COLO668 (cell line): ENCODE data around the gene ZP1.

Source experiments
- DNase-seq: peaks from one replicate; lab custom pipeline; 2025; ENCODE audit not compliant: unreplicated experiment; lab: John Stamatoyannopoulos, UW

ZP1 gene

DNA sequence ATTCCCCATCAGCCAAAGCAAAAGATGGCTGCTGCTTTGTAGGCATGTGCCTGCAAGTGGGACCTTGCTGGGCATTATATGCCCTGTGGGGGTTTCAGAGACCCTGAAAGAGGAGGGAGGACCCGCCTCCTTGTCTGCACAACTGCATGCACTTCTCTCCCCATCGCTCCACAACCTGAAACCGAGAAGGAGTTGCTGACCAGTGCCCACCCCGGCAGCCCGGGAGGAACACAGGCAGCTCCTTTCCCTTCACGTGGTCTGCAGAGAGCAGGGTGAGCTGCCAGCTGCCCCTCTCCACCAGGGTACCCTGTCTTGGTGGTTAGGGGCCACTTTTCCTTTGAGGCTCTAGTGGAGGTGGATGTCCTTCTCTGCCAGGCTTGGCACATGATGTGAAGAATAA is 55.6 kb downstream of the ZP1 start:
- no peak for DNase-seq

GRCh38 chr11:60923326-60923725 is 56.0 kb downstream of the ZP1 start:
- no peak for DNase-seq

- no peak for DNase-seq
Observed at GRCh38 chr11:60923800-60924109, 56.4 kb downstream of the ZP1 start.

DNA sequence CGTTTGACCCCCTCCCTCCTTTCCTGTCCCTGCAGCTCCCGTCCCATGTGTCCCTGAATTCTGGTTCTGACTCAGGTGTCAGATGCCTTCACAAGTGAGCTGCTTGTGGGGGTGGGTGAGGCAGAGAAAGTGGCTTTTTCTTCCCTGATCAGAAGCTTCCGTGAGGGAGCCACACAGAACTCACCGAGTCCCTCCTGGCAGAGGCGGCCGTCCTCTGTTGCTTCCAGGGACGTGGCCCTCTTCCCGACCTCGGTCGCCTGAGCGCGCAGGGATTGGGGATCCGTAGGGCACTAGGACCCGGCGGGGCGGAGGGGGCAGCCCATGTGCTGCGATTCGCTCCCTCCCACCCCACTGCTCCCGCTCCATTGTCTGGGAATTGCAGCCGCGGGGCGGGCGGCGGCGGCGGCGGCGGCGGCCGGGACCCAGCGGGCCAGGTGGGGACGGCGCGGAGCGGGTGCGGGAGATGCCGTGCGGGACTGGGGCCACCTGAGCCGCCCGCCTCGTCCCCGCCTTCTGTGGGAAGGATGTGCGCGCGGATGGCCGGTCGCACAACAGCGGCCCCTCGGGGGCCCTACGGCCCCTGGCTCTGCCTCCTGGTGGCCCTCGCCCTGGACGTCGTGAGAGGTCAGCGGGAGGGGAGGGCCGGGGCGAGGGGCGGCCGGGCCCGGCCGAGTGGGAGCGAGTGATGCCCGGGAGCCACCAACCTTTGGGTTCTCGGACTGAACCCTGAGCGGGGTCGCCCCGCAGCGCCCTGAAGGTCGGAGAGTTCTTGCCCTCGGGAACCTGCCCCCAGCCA is 57.0 kb downstream of the ZP1 start, which contains the start of gene TMEM132A:
Gene TMEM132A, plus strand, starts transcription at position 351 of the 796 bp plus-strand sequence. Its CDS starts 174 bp downstream, at position 525.
- peak; percentile 87 for DNase-seq
